K562 (cell line): ENCODE results near the gene CCDC78. TPM values are rescaled to one million over a fixed set of nuclear protein-coding genes. Genes with fewer than 3 reads are reported as not detected.

ENCODE experiments used
- BRCA1 ChIP-seq, 2 experiments: fragments of 450-650 bp in 1 of 2; sonication (generic) in 1 of 2; formaldehyde crosslinking in 1 of 2; IDR thresholded peaks; 2 replicates each; pipeline versions ENCODE4 v1.5.0 to v1.6.1; 2017 to 2020; ENCODE audit warnings: mild to moderate bottlenecking in 1 of 2, missing genetic modification reagents in 1 of 2
- CREB3 ChIP-seq: fragments of 450-650 bp; conservative IDR thresholded peaks from 2 replicates; pipeline ENCODE4 v1.6.1; 2016; ENCODE audit warnings: missing genetic modification characterization, low read depth, mild to moderate bottlenecking, missing compliant biosample characterization, moderate library complexity
- ELF1 ChIP-seq: fragments of 200-800 bp; sonication (Bioruptor generic); IDR thresholded peaks from 2 replicates; pipeline ENCODE4 v1.6.1; 2016; ENCODE audit warnings: missing genetic modification characterization, missing compliant biosample characterization
- FOXA1 ChIP-seq: fragments of 450-650 bp; IDR thresholded peaks from 2 replicates; pipeline ENCODE4 v1.6.1; 2016; ENCODE audit warnings: mild to moderate bottlenecking, borderline replicate concordance
- FOXO4 ChIP-seq: fragments of 450-650 bp; formaldehyde crosslinking; IDR thresholded peaks from 2 replicates; pipeline ENCODE4 v1.4.0; 2020; ENCODE audit warnings: mild to moderate bottlenecking, moderate library complexity
- HNRNPL ChIP-seq: fragments of 200-400 bp; formaldehyde crosslinking; IDR thresholded peaks from 2 replicates; pipeline ENCODE4 v1.6.1; 2017; ENCODE audit warnings: low read depth, mild to moderate bottlenecking, low read length
- IRF2 ChIP-seq: sonication (generic); formaldehyde crosslinking; IDR thresholded peaks from 2 replicates; pipeline ENCODE4 v1.8.1; 2022; ENCODE audit warnings: mild to moderate bottlenecking, missing genetic modification reagents
- KDM1A ChIP-seq, 2 experiments: fragments of 450-650 bp; IDR thresholded peaks; 2 replicates each; pipeline ENCODE4 v1.6.1; 2016; ENCODE audit warnings: mild to moderate bottlenecking in 2 of 2
- NFIX ChIP-seq: fragments of 250-450 bp; sonication (Bioruptor Pico); IDR thresholded peaks from 2 replicates; pipeline ENCODE4 v1.4.0; 2020; ENCODE audit warnings: low read depth, mild to moderate bottlenecking, moderate library complexity
- POU5F1 ChIP-seq: fragments of 150-350 bp; IDR thresholded peaks from 2 replicates; pipeline ENCODE4 v1.6.1; 2014; ENCODE audit warnings: borderline replicate concordance, low read length, low read depth, mild to moderate bottlenecking; ENCODE audit not compliant: partially characterized antibody
- RFX1 ChIP-seq: fragments of 450-650 bp; IDR thresholded peaks from 2 replicates; pipeline ENCODE4 v1.6.1; 2016; ENCODE audit warnings: mild to moderate bottlenecking, moderate library complexity
- SNRNP70 ChIP-seq: fragments of 200-400 bp; formaldehyde crosslinking; optimal IDR thresholded peaks from 2 replicates; pipeline ENCODE3; 2017; ENCODE audit warnings: low read depth, low read length
- SRSF7 ChIP-seq: fragments of 200-400 bp; formaldehyde crosslinking; optimal IDR thresholded peaks from 2 replicates; pipeline ENCODE3; 2017; ENCODE audit warnings: mild to moderate bottlenecking, low read depth, low read length
- STAT5A ChIP-seq: IDR thresholded peaks from 2 replicates; pipeline ENCODE4 v1.6.1; 2012; ENCODE audit warnings: low read length, inconsistent platforms, borderline replicate concordance
- TAF9B ChIP-seq: fragments of 450-650 bp; IDR thresholded peaks from 2 replicates; pipeline ENCODE4 v1.6.1; 2018; ENCODE audit warnings: mild to moderate bottlenecking; ENCODE audit not compliant: partially characterized antibody
- TEAD4 ChIP-seq, 2 experiments: sonication (generic) in 1 of 2; formaldehyde crosslinking in 1 of 2; IDR thresholded peaks; 2 replicates each; pipeline versions ENCODE4 v1.6.1 to v1.8.0; 2012 to 2022; ENCODE audit warnings: borderline replicate concordance in 1 of 2, inconsistent platforms in 1 of 2, low read length in 1 of 2, mild to moderate bottlenecking in 1 of 2, missing genetic modification reagents in 1 of 2
- TRIM25 ChIP-seq: fragments of 450-650 bp; IDR thresholded peaks from 2 replicates; pipeline ENCODE4 v1.7.0; 2016; ENCODE audit warnings: borderline replicate concordance
- WHSC1 ChIP-seq: IDR thresholded peaks from one replicate; pipeline ENCODE4 v1.6.1; 2012; ENCODE audit warnings: low read length, control low read depth, inconsistent platforms
- ZBTB43 ChIP-seq: sonication (generic); formaldehyde crosslinking; IDR thresholded peaks from 2 replicates; pipeline ENCODE4 v1.8.0; 2023; ENCODE audit warnings: mild to moderate bottlenecking, missing genetic modification reagents
- ZKSCAN8 ChIP-seq: fragments of 200-800 bp; sonication (Bioruptor generic); IDR thresholded peaks from 2 replicates; pipeline ENCODE4 v1.6.1; 2016; ENCODE audit warnings: missing genetic modification characterization, missing compliant biosample characterization
- ZNF224 ChIP-seq: sonication (generic); formaldehyde crosslinking; IDR thresholded peaks from 2 replicates; pipeline ENCODE4 v1.8.0; 2022; ENCODE audit warnings: mild to moderate bottlenecking, missing genetic modification reagents
- ZNF347 ChIP-seq: fragments of 450-650 bp; formaldehyde crosslinking; IDR thresholded peaks from 2 replicates; pipeline ENCODE4 v1.4.0; 2020; ENCODE audit warnings: low read depth, mild to moderate bottlenecking, moderate library complexity
- ZNF699 ChIP-seq: fragments of 250-450 bp; sonication (Bioruptor Pico); IDR thresholded peaks from 2 replicates; pipeline ENCODE4 v1.8.0; 2021; ENCODE audit warnings: mild to moderate bottlenecking, moderate library complexity; ENCODE audit not compliant: insufficient replicate concordance
- polyA plus RNA-seq, 8 experiments: library from polyadenylated mRNA; depleted of rRNA in 4 of 8; stranded (reverse) in 5 of 8; unstranded in 3 of 8; fragments of >200 nt; fragmentation: Nextera tagmentation in 2 of 8; fragmentation: Illumina TruSeq in 1 of 8; extraction: Ambion mirVana in 2 of 8; extraction: Trizol in 1 of 8; gene quantifications; 2 replicates each; pipeline versions ENCODE4 v1.2.1 to v1.2.3, GENCODE V29; 2011 to 2014; ENCODE audit warnings: inconsistent platforms in 1 of 8, missing spikeins in 1 of 8
- total RNA-seq, 7 experiments: library from RNA; depleted of rRNA in 6 of 7; stranded (reverse); fragments of >200 nt in 6 of 7; fragmentation: Illumina TruSeq in 2 of 7; extraction: Trizol in 2 of 7; gene quantifications; 2 replicates each; pipeline versions ENCODE4 v1.2.1 to v1.2.3, GENCODE V29; 2011 to 2021; ENCODE audit warnings: low replicate concordance in 1 of 7

The CCDC78 gene
- total and polyA plus RNA-seq, 9 of the 15 experiments (the other 6 are each of a cell fraction or from before 2014, with no cell fraction given) = 0.24 to 17.7 (median 2.9) TPM

GRCh38 chr16:728131-728889 is 2.1 kb upstream of the CCDC78 start (continued):
- no peak for TF ChIP-seq STAT5A
- no peak for TF ChIP-seq SRSF7
- no peak for TF ChIP-seq TAF9B
- TF ChIP-seq TRIM25 = no peak
- TF ChIP-seq ZBTB43 (CRISPR knock-in tag) = no peak
- TF ChIP-seq POU5F1 = no peak
- no peak for TF ChIP-seq ZNF347 (CRISPR knock-in tag)
- TF ChIP-seq BRCA1 (IDR thresholded peaks at IDR 0.05) = no peak
- no peak for TF ChIP-seq BRCA1 (CRISPR knock-in tag; IDR thresholded peaks at IDR 0.05)
- TF ChIP-seq TEAD4 (IDR thresholded peaks at IDR 0.05; ENCODE audit: low read length) = no peak
- no peak for TF ChIP-seq TEAD4 (CRISPR knock-in tag; IDR thresholded peaks at IDR 0.05; ENCODE audit: borderline replicate concordance)
- TF ChIP-seq RFX1 = no peak
- TF ChIP-seq ZKSCAN8 (CRISPR knock-in tag) = no peak
- TF ChIP-seq SNRNP70 = no peak
- TF ChIP-seq NFIX (CRISPR knock-in tag) = no peak
- TF ChIP-seq HNRNPL = peak; percentile 92
- no peak for TF ChIP-seq ZNF224 (CRISPR knock-in tag)
- TF ChIP-seq FOXA1 = no peak
- TF ChIP-seq ZNF699 (CRISPR knock-in tag) = no peak
- no peak for TF ChIP-seq CREB3 (tag)
- TF ChIP-seq IRF2 (CRISPR knock-in tag) = no peak
- TF ChIP-seq WHSC1 = no peak
- no peak for TF ChIP-seq KDM1A (IDR thresholded peaks at IDR 0.05)
- TF ChIP-seq FOXO4 (CRISPR knock-in tag) = no peak
- no peak for TF ChIP-seq ELF1
